ENCODE results near the gene LRCH1.

DNA sequence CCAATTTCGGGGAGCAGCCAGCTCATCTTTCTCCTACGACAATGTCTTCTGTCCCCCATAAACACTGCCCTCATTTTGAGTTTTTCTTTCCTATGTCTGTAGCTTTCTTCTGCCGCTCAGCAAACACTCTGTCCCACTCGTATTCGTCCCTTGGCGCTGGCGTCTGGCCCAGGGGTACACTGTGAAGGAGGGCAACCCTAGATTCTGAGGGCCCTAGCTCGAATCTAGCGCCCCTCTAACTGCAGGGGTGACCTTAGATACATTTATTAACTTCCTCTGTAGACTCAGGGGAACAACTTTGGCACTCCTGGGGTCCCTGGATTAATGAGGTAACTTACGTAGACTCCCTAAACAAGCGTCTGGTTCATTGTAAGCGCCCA is 677 bp upstream of the LRCH1 start:
- TF ChIP-seq CTCF (IDR thresholded peaks at IDR 0.05): no peak
- no peak for TF ChIP-seq EZH2 (IDR thresholded peaks at IDR 0.05)
- no peak for TF ChIP-seq EZH2phosphoT487 (IDR thresholded peaks at IDR 0.05)
